Fibroblast of pulmonary artery (primary cell): ENCODE data around the gene TPRX1.
A peak's percentile ranks its signal among the peaks of the same experiment; 100 is the strongest.
"Not testable (repeated sequence)": the region's sequence is repeated elsewhere in the genome, so short reads cannot be mapped to it uniquely, and the experiment has no call there.

Source experiments
- DNase-seq: peaks from one replicate; pipeline ENCODE4 v3.0.0-alpha.2; 2010; ENCODE audit warnings: low read depth
- H3K4me3 ChIP-seq: replicated peaks from 2 replicates; pipeline ENCODE4 v1.5.1; 2011; ENCODE audit warnings: low read depth, mild to moderate bottlenecking, control low read depth, low read length, moderate library complexity
- TF ChIP-seq, protein P1 (sequence below): IDR thresholded peaks from 2 replicates; pipeline ENCODE4 v1.5.1; 2011; ENCODE audit warnings: mild to moderate bottlenecking, control low read depth, low read length, inconsistent platforms; ENCODE audit errors: missing control alignments

Gene TPRX1

GRCh38 chr19:47786566-47786965, 17.8 kb downstream of the TPRX1 start:
- DNase-seq = no peak
- TF ChIP-seq, protein P1, sequence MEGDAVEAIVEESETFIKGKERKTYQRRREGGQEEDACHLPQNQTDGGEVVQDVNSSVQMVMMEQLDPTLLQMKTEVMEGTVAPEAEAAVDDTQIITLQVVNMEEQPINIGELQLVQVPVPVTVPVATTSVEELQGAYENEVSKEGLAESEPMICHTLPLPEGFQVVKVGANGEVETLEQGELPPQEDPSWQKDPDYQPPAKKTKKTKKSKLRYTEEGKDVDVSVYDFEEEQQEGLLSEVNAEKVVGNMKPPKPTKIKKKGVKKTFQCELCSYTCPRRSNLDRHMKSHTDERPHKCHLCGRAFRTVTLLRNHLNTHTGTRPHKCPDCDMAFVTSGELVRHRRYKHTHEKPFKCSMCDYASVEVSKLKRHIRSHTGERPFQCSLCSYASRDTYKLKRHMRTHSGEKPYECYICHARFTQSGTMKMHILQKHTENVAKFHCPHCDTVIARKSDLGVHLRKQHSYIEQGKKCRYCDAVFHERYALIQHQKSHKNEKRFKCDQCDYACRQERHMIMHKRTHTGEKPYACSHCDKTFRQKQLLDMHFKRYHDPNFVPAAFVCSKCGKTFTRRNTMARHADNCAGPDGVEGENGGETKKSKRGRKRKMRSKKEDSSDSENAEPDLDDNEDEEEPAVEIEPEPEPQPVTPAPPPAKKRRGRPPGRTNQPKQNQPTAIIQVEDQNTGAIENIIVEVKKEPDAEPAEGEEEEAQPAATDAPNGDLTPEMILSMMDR = no peak
- no peak overlapping the region for H3K4me3 ChIP-seq

DNA sequence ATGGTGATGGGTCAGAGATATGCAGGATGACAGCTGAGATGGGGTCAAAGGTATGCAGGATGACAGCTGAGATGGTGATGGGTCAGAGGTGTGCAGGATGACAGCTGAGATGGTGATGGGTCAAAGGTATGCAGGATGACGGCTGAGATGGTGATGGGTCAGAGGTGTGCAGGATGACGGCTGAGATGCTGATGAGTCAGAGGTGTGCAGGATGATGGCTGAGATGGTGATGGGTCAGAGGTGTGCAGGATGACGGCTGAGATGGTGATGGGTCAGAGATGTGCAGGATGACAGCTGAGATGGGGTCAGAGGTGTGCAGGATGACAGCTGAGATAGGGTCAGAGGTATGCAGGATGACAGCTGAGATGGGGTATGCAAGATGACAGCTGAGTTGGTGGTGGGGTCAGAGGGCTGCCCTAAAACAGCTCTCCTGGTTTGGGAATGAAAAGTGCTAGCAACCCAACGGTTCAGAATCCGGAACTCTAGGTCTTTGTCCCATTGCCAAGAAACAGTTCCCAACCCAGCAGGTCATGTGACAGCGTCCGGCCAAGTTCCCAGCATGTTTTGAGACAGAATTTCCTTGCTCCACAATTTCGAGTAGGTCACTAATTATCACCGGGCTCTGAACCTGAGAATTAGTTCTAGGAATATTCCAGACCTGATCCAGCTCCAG, 22.6 kb downstream of the TPRX1 start:
- no peak overlapping the region for H3K4me3 ChIP-seq
- TF ChIP-seq, protein P1 = no peak
- DNase-seq = no peak

DNA sequence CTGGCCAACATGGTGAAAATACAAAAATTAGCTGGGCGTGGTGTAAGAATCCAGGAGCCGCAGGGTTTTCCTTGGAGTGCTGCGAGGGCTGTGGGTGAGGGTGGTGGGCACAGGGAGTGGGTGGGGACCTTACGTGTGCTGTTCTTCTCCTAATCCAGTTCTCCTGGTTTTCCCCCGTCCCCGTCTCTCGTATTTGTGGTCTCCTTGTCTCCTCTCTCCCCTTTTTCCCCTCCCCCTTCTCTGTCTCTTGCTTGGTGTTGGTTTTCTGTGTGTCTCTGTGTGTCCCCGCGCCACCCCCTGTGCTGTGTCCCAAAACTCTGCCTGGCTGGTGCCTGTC, 24.2 kb downstream of the TPRX1 start:
- no peak for DNase-seq
- TF ChIP-seq, protein P1 = no peak
- peak overlapping the region; percentile 93 for H3K4me3 ChIP-seq

- peak overlapping the region; percentile 93 for H3K4me3 ChIP-seq
- DNase-seq = no peak
- TF ChIP-seq, protein P1 = no peak
Observed at GRCh38 chr19:47779524-47780214, 24.7 kb downstream of the TPRX1 start.

DNA sequence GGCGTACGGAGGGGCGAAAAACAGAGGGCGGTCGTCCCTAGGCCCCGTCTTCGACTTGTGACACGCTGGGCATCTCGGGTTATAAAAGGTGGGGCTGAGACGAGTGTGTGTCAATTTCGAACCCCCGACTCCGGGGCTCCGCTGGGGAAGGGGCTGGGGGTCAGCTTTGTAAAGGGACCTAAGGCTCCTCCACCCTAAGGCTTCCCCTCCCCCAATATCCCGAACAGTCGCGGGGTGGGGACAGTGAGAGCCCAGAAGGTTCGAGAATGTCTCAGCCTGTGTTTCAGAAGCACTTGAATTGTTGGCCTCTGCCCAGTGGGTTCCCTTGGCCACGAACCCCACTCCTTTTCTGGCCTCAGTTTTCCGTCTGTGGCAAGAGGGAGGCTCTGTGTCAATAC, 25.4 kb downstream of the TPRX1 start:
- H3K4me3 ChIP-seq = peak overlapping the region; percentile 93
- DNase-seq = no peak
- TF ChIP-seq, protein P1 = no peak

GRCh38 chr19:47778049-47778953, 26.1 kb downstream of the TPRX1 start, which contains the start of gene SELENOW:
Gene SELENOW (plus strand): TSS chr19:47778703. CDS start chr19:47778786, 83 bp downstream.
- DNase-seq = peak; percentile 65
- H3K4me3 ChIP-seq = peak within 1 kb of the TSS; percentile 93
- TF ChIP-seq, protein P1 = no peak

GRCh38 chr19:47777245-47778048, 26.9 kb downstream of the TPRX1 start:
- H3K4me3 ChIP-seq = peak overlapping the region; percentile 93
- DNase-seq = not testable (repeated sequence)
